ENCODE data around the gene DNAH1. TPM values are rescaled to one million over a fixed set of nuclear protein-coding genes. Genes with fewer than 3 reads are reported as not detected.

DNAH1 gene
- total and polyA plus RNA-seq, 2 experiments from 2014 or later, result 0.81 to 1.8 TPM

DNA sequence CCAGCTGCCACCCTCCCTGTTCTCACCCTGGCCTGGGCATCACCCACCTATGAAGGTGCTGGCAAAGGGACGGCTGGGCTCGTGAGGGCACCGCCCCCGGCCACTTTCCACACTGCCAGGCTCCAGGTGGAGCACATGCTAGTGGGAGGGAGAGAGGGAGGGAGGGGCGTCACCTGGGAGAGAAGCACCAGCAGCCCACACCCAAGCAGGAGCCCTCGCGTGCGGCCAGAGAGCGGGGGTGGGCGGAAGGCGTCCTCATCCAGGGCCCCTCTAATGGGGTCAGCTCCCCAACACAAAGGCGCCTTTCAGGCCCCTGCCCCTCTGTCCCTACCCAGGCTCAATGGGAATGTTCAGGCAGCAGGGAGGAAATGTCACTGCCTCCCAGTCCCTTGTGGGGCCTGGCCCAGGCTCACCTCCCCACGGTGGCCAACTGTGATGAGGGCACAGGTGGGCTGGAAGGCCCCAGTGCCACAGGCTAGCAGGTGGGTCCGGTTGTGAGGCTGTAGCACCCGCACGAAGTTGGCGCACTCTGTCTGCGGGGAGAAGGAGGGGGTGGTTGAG, 125.7 kb downstream of the DNAH1 start (continued):
- TF ChIP-seq, protein P1, sequence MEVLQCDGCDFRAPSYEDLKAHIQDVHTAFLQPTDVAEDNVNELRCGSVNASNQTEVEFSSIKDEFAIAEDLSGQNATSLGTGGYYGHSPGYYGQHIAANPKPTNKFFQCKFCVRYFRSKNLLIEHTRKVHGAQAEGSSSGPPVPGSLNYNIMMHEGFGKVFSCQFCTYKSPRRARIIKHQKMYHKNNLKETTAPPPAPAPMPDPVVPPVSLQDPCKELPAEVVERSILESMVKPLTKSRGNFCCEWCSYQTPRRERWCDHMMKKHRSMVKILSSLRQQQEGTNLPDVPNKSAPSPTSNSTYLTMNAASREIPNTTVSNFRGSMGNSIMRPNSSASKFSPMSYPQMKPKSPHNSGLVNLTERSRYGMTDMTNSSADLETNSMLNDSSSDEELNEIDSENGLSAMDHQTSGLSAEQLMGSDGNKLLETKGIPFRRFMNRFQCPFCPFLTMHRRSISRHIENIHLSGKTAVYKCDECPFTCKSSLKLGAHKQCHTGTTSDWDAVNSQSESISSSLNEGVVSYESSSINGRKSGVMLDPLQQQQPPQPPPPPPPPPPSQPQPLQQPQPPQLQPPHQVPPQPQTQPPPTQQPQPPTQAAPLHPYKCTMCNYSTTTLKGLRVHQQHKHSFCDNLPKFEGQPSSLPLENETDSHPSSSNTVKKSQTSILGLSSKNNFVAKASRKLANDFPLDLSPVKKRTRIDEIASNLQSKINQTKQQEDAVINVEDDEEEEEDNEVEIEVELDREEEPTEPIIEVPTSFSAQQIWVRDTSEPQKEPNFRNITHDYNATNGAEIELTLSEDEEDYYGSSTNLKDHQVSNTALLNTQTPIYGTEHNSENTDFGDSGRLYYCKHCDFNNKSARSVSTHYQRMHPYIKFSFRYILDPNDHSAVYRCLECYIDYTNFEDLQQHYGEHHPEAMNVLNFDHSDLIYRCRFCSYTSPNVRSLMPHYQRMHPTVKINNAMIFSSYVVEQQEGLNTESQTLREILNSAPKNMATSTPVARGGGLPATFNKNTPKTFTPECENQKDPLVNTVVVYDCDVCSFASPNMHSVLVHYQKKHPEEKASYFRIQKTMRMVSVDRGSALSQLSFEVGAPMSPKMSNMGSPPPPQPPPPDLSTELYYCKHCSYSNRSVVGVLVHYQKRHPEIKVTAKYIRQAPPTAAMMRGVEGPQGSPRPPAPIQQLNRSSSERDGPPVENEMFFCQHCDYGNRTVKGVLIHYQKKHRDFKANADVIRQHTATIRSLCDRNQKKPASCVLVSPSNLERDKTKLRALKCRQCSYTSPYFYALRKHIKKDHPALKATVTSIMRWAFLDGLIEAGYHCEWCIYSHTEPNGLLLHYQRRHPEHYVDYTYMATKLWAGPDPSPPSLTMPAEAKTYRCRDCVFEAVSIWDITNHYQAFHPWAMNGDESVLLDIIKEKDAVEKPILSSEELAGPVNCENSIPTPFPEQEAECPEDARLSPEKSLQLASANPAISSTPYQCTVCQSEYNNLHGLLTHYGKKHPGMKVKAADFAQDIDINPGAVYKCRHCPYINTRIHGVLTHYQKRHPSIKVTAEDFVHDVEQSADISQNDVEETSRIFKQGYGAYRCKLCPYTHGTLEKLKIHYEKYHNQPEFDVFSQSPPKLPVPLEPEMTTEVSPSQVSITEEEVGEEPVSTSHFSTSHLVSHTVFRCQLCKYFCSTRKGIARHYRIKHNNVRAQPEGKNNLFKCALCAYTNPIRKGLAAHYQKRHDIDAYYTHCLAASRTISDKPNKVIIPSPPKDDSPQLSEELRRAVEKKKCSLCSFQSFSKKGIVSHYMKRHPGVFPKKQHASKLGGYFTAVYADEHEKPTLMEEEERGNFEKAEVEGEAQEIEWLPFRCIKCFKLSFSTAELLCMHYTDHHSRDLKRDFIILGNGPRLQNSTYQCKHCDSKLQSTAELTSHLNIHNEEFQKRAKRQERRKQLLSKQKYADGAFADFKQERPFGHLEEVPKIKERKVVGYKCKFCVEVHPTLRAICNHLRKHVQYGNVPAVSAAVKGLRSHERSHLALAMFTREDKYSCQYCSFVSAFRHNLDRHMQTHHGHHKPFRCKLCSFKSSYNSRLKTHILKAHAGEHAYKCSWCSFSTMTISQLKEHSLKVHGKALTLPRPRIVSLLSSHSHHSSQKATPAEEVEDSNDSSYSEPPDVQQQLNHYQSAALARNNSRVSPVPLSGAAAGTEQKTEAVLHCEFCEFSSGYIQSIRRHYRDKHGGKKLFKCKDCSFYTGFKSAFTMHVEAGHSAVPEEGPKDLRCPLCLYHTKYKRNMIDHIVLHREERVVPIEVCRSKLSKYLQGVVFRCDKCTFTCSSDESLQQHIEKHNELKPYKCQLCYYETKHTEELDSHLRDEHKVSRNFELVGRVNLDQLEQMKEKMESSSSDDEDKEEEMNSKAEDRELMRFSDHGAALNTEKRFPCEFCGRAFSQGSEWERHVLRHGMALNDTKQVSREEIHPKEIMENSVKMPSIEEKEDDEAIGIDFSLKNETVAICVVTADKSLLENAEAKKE (CRISPR knock-in tag; IDR thresholded peaks at IDR 0.05), result no peak
- TF ChIP-seq ZNF331 (CRISPR knock-in tag; IDR thresholded peaks at IDR 0.05; ENCODE audit: low read depth) (no peak), POLR2AphosphoS5 (IDR thresholded peaks at IDR 0.05; ENCODE audit: low read depth) (no peak), EZH2phosphoT487 (IDR thresholded peaks at IDR 0.05; ENCODE audit: unreplicated experiment) (no peak), CREB1 (CRISPR knock-in tag; IDR thresholded peaks at IDR 0.05; ENCODE audit: low read depth) (no peak), EZH2 (IDR thresholded peaks at IDR 0.05; ENCODE audit: low read depth, unreplicated experiment) (no peak)
- TF ChIP-seq, protein P2, sequence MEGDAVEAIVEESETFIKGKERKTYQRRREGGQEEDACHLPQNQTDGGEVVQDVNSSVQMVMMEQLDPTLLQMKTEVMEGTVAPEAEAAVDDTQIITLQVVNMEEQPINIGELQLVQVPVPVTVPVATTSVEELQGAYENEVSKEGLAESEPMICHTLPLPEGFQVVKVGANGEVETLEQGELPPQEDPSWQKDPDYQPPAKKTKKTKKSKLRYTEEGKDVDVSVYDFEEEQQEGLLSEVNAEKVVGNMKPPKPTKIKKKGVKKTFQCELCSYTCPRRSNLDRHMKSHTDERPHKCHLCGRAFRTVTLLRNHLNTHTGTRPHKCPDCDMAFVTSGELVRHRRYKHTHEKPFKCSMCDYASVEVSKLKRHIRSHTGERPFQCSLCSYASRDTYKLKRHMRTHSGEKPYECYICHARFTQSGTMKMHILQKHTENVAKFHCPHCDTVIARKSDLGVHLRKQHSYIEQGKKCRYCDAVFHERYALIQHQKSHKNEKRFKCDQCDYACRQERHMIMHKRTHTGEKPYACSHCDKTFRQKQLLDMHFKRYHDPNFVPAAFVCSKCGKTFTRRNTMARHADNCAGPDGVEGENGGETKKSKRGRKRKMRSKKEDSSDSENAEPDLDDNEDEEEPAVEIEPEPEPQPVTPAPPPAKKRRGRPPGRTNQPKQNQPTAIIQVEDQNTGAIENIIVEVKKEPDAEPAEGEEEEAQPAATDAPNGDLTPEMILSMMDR (conservative IDR thresholded peaks at IDR 0.05; ENCODE audit: low read depth in 2 of 2), result no peak

All from GM23338 (cell line).